Measurements from ENCODE around the gene ZNF287. TPM values are rescaled to one million over a fixed set of nuclear protein-coding genes. Genes with fewer than 3 reads are reported as not detected.

ZNF287 gene
- total RNA-seq, 1 donor from 2014 or later = 8.3 TPM

DNA sequence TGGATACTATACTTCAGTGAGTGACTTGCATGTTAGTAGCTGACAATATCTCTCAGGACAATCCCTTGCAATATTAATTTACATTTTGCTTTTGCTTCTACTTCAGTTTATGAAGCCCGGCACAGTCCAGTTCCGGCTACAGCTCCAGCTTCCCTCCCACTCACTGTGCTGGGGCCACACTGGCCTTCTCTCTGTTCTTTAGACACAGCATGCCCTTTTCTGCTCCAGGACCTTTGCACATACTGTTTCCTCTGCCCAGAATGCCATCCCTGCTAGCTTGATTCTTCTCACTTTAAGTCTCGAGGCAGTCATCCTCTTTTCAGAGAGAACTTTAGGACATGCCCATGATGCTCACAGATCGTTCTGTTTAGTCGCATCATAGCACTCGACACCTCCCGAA, 51.5 kb downstream of the ZNF287 start:
- no peak for DNase-seq (ENCODE audit: low read depth)

DNA sequence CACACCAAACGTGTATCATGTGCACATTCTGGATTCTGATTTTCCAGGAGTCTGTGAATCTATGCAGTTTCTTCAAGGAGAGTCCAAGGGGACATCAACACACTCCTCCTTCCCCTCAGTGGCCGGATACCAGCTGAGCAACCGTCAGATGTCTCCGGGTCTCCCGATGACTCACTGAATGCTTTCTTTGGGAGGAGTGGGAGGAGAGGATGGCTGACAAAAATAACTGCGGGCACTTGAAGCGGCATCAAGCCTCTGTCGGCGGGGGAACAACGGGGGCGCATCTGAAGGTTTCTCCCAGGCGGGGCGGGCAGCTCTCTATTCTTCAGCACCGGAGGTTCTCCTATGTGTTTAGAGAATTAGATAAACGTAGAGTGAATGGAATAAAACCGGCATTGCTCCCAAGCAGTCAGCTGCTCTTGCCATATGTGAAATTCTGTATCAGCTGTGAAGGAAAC, 52.4 kb downstream of the ZNF287 start:
- DNase-seq (ENCODE audit: low read depth) = peak; percentile 93

GRCh38 chr17:16515933-16516332, 53.1 kb downstream of the ZNF287 start:
- no peak for DNase-seq (ENCODE audit: low read depth)

DNA sequence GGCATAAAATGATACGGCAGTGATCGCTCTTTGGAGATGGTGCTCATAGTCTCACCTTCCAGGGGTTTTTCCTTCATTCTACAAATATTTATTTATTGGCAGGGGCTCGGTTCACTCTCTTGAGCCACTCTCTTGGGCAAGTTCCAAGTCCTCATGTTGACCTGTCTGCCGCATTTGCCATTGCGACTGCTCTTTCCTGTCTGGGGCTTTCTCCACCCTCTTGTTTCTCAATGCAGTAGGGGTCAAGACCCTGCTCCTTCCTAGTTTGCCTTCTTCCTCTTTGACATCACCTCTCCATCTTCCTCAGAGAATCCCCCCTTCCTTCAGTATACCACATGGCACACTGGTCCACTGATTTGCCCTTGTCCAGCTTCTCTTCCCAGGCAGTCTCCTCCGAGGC, 55.1 kb downstream of the ZNF287 start:
- no peak for DNase-seq (ENCODE audit: low read depth)

DNA sequence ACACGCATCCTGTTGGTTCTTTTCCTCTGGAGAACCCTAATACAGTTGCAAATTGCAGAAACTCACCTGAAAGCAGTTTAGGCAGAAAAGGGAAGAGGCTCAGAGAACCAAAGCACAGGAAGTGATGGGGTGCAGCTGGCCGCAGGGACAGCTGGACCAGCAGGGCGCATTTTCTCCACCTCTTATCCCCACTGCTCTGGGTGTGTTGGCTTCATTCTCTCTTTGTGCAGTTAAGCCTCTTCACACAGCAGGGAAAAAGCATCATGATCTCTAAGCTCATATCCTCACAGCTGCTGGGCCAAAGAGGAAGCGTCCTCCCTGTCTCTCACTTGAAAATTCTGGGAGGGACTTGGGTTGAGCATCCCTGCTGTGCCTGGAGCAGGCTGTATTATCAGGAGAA, 57.0 kb downstream of the ZNF287 start:
- peak; percentile 80 for DNase-seq (ENCODE audit: low read depth)

GRCh38 chr17:16511593-16511992, 57.4 kb downstream of the ZNF287 start:
- DNase-seq (ENCODE audit: low read depth) = no peak

DNA sequence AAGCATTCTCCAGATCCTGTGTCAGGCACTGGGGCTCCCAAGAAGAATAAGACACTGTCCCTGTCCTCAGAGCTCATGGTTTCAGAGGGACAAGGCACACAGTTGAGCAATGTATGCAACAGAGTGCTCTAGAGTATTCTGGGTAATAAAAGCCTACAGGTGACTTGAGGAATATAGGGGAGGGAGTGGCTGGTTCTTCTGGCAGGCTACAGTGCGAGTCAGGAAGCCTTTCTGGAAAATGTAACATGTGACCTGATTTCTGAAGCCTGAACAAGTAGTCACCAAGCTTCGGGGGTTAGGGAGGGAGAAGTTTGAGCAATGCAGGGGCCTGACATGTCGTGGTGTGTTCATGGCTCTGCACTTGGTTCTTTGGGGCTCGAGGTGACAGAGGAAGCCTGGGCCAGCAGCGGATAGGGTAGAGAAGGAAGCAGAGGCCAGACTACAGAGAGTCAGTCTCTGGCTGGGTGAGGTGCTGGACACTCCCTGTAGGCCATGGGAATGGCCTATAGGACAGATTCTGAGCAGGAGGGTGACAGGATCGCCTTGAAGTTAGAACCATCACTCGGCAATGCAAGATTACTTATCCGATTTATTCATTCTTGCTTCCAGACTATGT, 61.0 kb downstream of the ZNF287 start:
- no peak for DNase-seq (ENCODE audit: low read depth)

DNA sequence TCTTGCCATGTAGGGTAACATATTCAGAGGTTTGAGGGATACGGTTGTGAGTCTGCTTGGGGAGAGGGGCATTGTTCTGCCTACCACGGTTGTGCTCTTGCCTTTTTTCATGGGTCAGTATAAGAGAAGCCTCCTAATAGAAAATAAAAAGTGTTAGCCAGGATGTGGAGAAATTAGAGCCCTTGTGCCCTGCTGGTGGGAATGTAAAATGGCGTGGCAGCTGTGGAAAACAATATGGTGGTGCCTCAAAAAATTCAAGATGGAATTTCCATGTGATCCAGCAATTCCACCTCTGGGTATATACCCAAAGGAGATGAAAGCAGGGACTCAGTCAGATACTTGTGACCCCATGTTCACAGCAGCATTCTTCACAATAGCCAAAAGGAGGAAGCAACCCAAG, 62.8 kb downstream of the ZNF287 start:
- DNase-seq (ENCODE audit: low read depth) = no peak

GRCh38 chr17:16504984-16505383, 64.0 kb downstream of the ZNF287 start:
- no peak for DNase-seq (ENCODE audit: low read depth)

Other genes with a start within 250 kb of the ZNF287 start
- 8.2 and 10.7 TPM in 2 replicates for gene CENPV, start 215.7 kb downstream of the ZNF287 start, total RNA-seq
- 823 and 904 TPM in 2 replicates for gene UBB, start 188.1 kb downstream of the ZNF287 start, total RNA-seq
- 13.1 and 16.1 TPM in 2 replicates for gene TRPV2, start 153.6 kb downstream of the ZNF287 start, total RNA-seq
- 0.21 and 0.51 TPM in 2 replicates for gene LRRC75A, start 77.0 kb downstream of the ZNF287 start, total RNA-seq
- 5.2 and 7.4 TPM in 2 replicates for gene ZNF624, start 84.6 kb upstream of the ZNF287 start, total RNA-seq
- 8.8 and 9.1 TPM in 2 replicates for gene CCDC144A, start 121.0 kb upstream of the ZNF287 start, total RNA-seq

Measured in myocyte (in vitro differentiated cells).